HG02938 (cell line): ENCODE measurements around the gene ZNF780B.

Experiments used
- ATAC-seq: cut with Tn5 transposase; IDR thresholded peaks from one replicate; pipeline ENCODE4 v1.9.1; 2021; ENCODE audit warnings: mild to moderate bottlenecking, moderate library complexity; ENCODE audit not compliant: unreplicated experiment

Gene ZNF780B

GRCh38 chr19:39983695-39984300 is 72.2 kb downstream of the ZNF780B start:
- no peak for ATAC-seq

GRCh38 chr19:39982883-39983282 is 73.1 kb downstream of the ZNF780B start:
- ATAC-seq = no peak
